ENCODE results near the gene NELL2. TPM values are rescaled to one million over a fixed set of nuclear protein-coding genes. Genes with fewer than 3 reads are reported as not detected.

NELL2 gene
- polyA plus RNA-seq, 1 of the 3 experiments (the other 2 are of a cell fraction): 0.35 TPM

DNA sequence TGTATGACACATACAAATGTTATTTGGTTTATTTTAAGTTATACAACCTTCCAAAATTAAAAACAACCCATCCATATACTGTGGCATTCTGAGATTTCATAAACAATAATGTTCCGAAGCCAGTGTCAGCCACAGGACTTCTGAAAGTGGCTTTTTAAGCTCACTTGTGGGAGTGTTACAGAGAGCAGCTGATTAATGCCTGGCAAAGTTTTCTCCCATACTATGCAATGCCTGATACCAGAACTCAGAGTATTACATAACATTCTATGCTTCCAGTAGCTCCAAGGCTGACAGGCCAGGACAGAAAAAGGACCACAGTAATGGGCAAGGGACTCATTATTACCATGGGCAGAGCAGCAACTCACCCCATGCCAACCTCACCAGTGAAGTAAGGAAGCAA lies 29.3 kb downstream of the NELL2 start:
- Histone ChIP-seq H4K20me1 (ENCODE audit: insufficient read depth) (no peaks in the 10 kb centered on the region), H3K4me1 (ENCODE audit: control insufficient read depth in 1 of 2, insufficient read depth in 2 of 2, low read depth in 1 of 2, low read length in 1 of 2) (no peaks in the 10 kb centered on the region; a peak in 1 of 4 replicates), H3K9ac (no peak overlapping the region), H3K27ac (ENCODE audit: low read depth in 2 of 2, low read length in 1 of 2) (no peak overlapping the region), H3K36me3 (replicated peaks in 1 of 2; ENCODE audit: control insufficient read depth in 1 of 2, insufficient read depth in 2 of 2, low read length in 1 of 2) (no peaks in the 10 kb centered on the region), H3K79me2 (ENCODE audit: insufficient read depth) (no peaks in the 10 kb centered on the region), H3K4me2 (no peak overlapping the region), H3K9me3 (no peaks in the 10 kb centered on the region), H3K9me2 (no peaks in the 10 kb centered on the region), H3K4me3 (ENCODE audit: low read depth in 2 of 2, low read length in 1 of 2) (no peak overlapping the region), H2AFZ (ENCODE audit: low read depth) (no peak overlapping the region), H3F3A (replicated peaks; ENCODE audit: insufficient read depth) (no peaks in the 10 kb centered on the region), H3K27me3 (ENCODE audit: insufficient read depth) (no peaks in the 10 kb centered on the region)
- CTCF ChIA-PET: interaction anchor here (0.7 to 1.0 kb wide), 2 partner anchors 695 to 832 kb away, joined by 3 read pairs; no protein-coding TSS in a partner anchor
- no peak for DNase-seq
- WGBS (ENCODE audit: low lambda C conversion rate): 39% methylated on average over 1 of the region's 1 CpG
- TF ChIP-seq EZH2phosphoT487 (IDR thresholded peaks at IDR 0.05; ENCODE audit: borderline replicate concordance, low read depth) (no peak), GATA2 (CRISPR knock-in tag; IDR thresholded peaks at IDR 0.05) (no peak), MAX (IDR thresholded peaks at IDR 0.05; ENCODE audit: low read depth) (no peak), FOSL2 (IDR thresholded peaks at IDR 0.05; ENCODE audit: borderline replicate concordance, low read depth) (no peak), CHD2 (IDR thresholded peaks at IDR 0.05; ENCODE audit: low read length, partially characterized antibody) (no peak), FOXJ3 (CRISPR knock-in tag; IDR thresholded peaks at IDR 0.05) (no peak), MXI1 (IDR thresholded peaks at IDR 0.05; ENCODE audit: low read depth, low read length) (no peak), RFX5 (IDR thresholded peaks at IDR 0.05; ENCODE audit: low read length) (no peak), POLR2AphosphoS5 (IDR thresholded peaks at IDR 0.05; ENCODE audit: low read depth, low read length) (no peak), FOXM1 (IDR thresholded peaks at IDR 0.05; ENCODE audit: low read depth) (no peak), CTCF (IDR thresholded peaks at IDR 0.05) (no peak)
- TF ChIP-seq, protein P1, sequence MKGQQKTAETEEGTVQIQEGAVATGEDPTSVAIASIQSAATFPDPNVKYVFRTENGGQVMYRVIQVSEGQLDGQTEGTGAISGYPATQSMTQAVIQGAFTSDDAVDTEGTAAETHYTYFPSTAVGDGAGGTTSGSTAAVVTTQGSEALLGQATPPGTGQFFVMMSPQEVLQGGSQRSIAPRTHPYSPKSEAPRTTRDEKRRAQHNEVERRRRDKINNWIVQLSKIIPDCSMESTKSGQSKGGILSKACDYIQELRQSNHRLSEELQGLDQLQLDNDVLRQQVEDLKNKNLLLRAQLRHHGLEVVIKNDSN (IDR thresholded peaks at IDR 0.05; ENCODE audit: borderline replicate concordance, low read depth): no peak
- TF ChIP-seq, protein P2, sequence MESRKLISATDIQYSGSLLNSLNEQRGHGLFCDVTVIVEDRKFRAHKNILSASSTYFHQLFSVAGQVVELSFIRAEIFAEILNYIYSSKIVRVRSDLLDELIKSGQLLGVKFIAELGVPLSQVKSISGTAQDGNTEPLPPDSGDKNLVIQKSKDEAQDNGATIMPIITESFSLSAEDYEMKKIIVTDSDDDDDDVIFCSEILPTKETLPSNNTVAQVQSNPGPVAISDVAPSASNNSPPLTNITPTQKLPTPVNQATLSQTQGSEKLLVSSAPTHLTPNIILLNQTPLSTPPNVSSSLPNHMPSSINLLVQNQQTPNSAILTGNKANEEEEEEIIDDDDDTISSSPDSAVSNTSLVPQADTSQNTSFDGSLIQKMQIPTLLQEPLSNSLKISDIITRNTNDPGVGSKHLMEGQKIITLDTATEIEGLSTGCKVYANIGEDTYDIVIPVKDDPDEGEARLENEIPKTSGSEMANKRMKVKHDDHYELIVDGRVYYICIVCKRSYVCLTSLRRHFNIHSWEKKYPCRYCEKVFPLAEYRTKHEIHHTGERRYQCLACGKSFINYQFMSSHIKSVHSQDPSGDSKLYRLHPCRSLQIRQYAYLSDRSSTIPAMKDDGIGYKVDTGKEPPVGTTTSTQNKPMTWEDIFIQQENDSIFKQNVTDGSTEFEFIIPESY (IDR thresholded peaks at IDR 0.05; ENCODE audit: borderline replicate concordance, low read depth): no peak
- TF ChIP-seq, protein P3, sequence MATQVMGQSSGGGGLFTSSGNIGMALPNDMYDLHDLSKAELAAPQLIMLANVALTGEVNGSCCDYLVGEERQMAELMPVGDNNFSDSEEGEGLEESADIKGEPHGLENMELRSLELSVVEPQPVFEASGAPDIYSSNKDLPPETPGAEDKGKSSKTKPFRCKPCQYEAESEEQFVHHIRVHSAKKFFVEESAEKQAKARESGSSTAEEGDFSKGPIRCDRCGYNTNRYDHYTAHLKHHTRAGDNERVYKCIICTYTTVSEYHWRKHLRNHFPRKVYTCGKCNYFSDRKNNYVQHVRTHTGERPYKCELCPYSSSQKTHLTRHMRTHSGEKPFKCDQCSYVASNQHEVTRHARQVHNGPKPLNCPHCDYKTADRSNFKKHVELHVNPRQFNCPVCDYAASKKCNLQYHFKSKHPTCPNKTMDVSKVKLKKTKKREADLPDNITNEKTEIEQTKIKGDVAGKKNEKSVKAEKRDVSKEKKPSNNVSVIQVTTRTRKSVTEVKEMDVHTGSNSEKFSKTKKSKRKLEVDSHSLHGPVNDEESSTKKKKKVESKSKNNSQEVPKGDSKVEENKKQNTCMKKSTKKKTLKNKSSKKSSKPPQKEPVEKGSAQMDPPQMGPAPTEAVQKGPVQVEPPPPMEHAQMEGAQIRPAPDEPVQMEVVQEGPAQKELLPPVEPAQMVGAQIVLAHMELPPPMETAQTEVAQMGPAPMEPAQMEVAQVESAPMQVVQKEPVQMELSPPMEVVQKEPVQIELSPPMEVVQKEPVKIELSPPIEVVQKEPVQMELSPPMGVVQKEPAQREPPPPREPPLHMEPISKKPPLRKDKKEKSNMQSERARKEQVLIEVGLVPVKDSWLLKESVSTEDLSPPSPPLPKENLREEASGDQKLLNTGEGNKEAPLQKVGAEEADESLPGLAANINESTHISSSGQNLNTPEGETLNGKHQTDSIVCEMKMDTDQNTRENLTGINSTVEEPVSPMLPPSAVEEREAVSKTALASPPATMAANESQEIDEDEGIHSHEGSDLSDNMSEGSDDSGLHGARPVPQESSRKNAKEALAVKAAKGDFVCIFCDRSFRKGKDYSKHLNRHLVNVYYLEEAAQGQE (IDR thresholded peaks at IDR 0.05; ENCODE audit: low read depth, low read length): no peak
- POLR2A ChIA-PET: no interaction called here

All from SK-N-SH (cell line).